ENCODE results near the gene MC1R. TPM values are rescaled to one million over a fixed set of nuclear protein-coding genes. Genes with fewer than 3 reads are reported as not detected.

MC1R gene
- total RNA-seq, 1 experiment from 2014 or later: 3.8 TPM

- TF ChIP-seq ATF6 (CRISPR knock-in tag; IDR thresholded peaks at IDR 0.05) (no peak), IRF2 (CRISPR knock-in tag; IDR thresholded peaks at IDR 0.05; ENCODE audit: borderline replicate concordance, low read depth) (no peak), JAZF1 (CRISPR knock-in tag; IDR thresholded peaks at IDR 0.05) (no peak)
Measured at GRCh38 chr16:89915303-89916232, 3.1 kb upstream of the MC1R start (continued).

- DNase-seq (ENCODE audit: low spot score): peak; percentile 40
- peak; percentile 11 for ATAC-seq
- no peaks in the 10 kb centered on the region for H3K9me3 Mint-ChIP-seq
- H3K27ac Mint-ChIP-seq: no peak overlapping the region
- CTCF ChIA-PET: interaction anchor here (1.0 to 2.1 kb wide), 8 partner anchors 8 to 211 kb away, joined by 3 to 29 read pairs (median 4); partner anchors contain the start of gene SPIRE2
- H3K27me3 Mint-ChIP-seq (ENCODE audit: low read depth): peaks cover 33% of the 10 kb centered on the region
- peaks cover 19% of the 10 kb centered on the region for H3K4me1 Mint-ChIP-seq
- POLR2A ChIA-PET: interaction anchor here (1.1 to 1.3 kb wide), 3 partner anchors 8 to 55 kb away, joined by 3 to 6 read pairs (median 5); no protein-coding TSS in a partner anchor
- H3K4me3 Mint-ChIP-seq: peak overlapping the region; percentile 75
- H3K36me3 Mint-ChIP-seq: no peaks in the 10 kb centered on the region
- TF ChIP-seq ZNF532 (CRISPR knock-in tag; IDR thresholded peaks at IDR 0.05; ENCODE audit: borderline replicate concordance) (no peak), ZNF416 (CRISPR knock-in tag; IDR thresholded peaks at IDR 0.05) (no peak), NFYB (CRISPR knock-in tag; conservative IDR thresholded peaks at IDR 0.05; ENCODE audit: low read depth) (no peak), ARID4B (CRISPR knock-in tag; IDR thresholded peaks at IDR 0.05; ENCODE audit: borderline replicate concordance) (peak; percentile 79), TEAD1 (CRISPR knock-in tag; IDR thresholded peaks at IDR 0.05) (peak; percentile 60; the same call in 1 of the 2 replicates), SMAD3 (CRISPR knock-in tag; IDR thresholded peaks at IDR 0.05; ENCODE audit: borderline replicate concordance) (peak; percentile 77; the same call in 1 of the 2 replicates), EMX1 (CRISPR knock-in tag; IDR thresholded peaks at IDR 0.05) (no peak), CBFB (CRISPR knock-in tag; IDR thresholded peaks at IDR 0.05; ENCODE audit: low read depth) (no peak), IRF2 (CRISPR knock-in tag; IDR thresholded peaks at IDR 0.05; ENCODE audit: borderline replicate concordance, low read depth) (no peak), KAT7 (CRISPR knock-in tag; IDR thresholded peaks at IDR 0.05; ENCODE audit: borderline replicate concordance) (no peak), ATF1 (CRISPR knock-in tag; IDR thresholded peaks at IDR 0.05) (no peak), FOXP1 (CRISPR knock-in tag; IDR thresholded peaks at IDR 0.05; ENCODE audit: borderline replicate concordance) (peak; percentile 91; the same call in 1 of the 2 replicates), ATF6 (CRISPR knock-in tag; IDR thresholded peaks at IDR 0.05) (no peak), ESRRA (CRISPR knock-in tag; IDR thresholded peaks at IDR 0.05; ENCODE audit: borderline replicate concordance) (no peak), NFATC4 (CRISPR knock-in tag; IDR thresholded peaks at IDR 0.05) (no peak), ZMAT4 (CRISPR knock-in tag; IDR thresholded peaks at IDR 0.05) (no peak), CREM (CRISPR knock-in tag; IDR thresholded peaks at IDR 0.05) (no peak), HMGA2 (CRISPR knock-in tag; IDR thresholded peaks at IDR 0.05) (no peak)
Measured at GRCh38 chr16:89917773-89918452, 749 bp upstream of the MC1R start.

Data from WTC11 (cell line).